SK-N-MC (cell line): ENCODE measurements around the gene PIAS4.

Experiments used
- EZH2 ChIP-seq: fragments of 200-600 bp; sonication (generic); IDR thresholded peaks from one replicate; pipeline ENCODE4 v1.6.1; 2017; ENCODE audit warnings: antibody characterized with exemption
- FOXP2 ChIP-seq: optimal IDR thresholded peaks from 2 replicates; pipeline ENCODE3; 2011; ENCODE audit warnings: mild to moderate bottlenecking, moderate library complexity; ENCODE audit not compliant: insufficient read depth; ENCODE audit errors: extremely low read length, control extremely low read depth
- POLR2AphosphoS5 ChIP-seq: IDR thresholded peaks from 2 replicates; pipeline ENCODE4 v1.6.1; 2012; ENCODE audit warnings: mild to moderate bottlenecking, low read depth, low read length, borderline replicate concordance

GRCh38 chr19:4023600-4024398 is 16.3 kb downstream of the PIAS4 start:
- TF ChIP-seq EZH2, result no peak
- TF ChIP-seq POLR2AphosphoS5, result no peak
- TF ChIP-seq FOXP2, result no peak
